H1 (cell line): ENCODE data around the gene AAK1. TPM values are rescaled to one million over a fixed set of nuclear protein-coding genes. Genes with fewer than 3 reads are reported as not detected.
A peak's percentile ranks its signal among the peaks of the same experiment; 100 is the strongest.

Experiments
- CTCF ChIA-PET: fragments of 300-600 bp; sonication (Branson Sonifier 250); formaldehyde crosslinking; loops from one replicate; lab custom pipeline; 2021; ENCODE audit not compliant: partially characterized antibody; lab: Charles Lee
- POLR2A ChIA-PET: fragments of 300-600 bp; sonication (Branson Sonifier 250); formaldehyde crosslinking; loops from one replicate; lab custom pipeline; 2021; ENCODE audit warnings: inconsistent platforms; ENCODE audit not compliant: partially characterized antibody; lab: Charles Lee
- DNase-seq, 2 experiments: peaks; one replicate each; pipeline versions ENCODE4 v3.0.0 to v3.0.0-alpha.2; 2010 to 2022; ENCODE audit warnings: low spot score in 2 of 2, low read depth in 1 of 2, mixed read lengths in 1 of 2
- FAIRE-seq: peaks from 2 replicates; lab custom pipeline; 2011; peaks lifted over from hg19 to GRCh38; lab: Jason Lieb, UNC
- H2AFZ ChIP-seq: 2 replicates; pipeline ENCODE4 v1.8.1; 2012; ENCODE audit warnings: low read length, inconsistent platforms
- H2AK5ac ChIP-seq: 2 replicates; pipeline ENCODE4 v1.6.1; 2013; ENCODE audit warnings: low read depth, low read length
- H2BK120ac ChIP-seq: replicated peaks from 2 replicates; pipeline ENCODE3; 2013; ENCODE audit warnings: low read depth, low read length, inconsistent platforms
- H2BK12ac ChIP-seq: 2 replicates; pipeline ENCODE4 v1.6.1; 2013; ENCODE audit warnings: low read depth, low read length
- H2BK15ac ChIP-seq: 2 replicates; pipeline ENCODE4 v1.6.1; 2013; ENCODE audit warnings: low read length
- H2BK20ac ChIP-seq: 2 replicates; pipeline ENCODE4 v1.6.1; 2013; ENCODE audit warnings: low read length
- H2BK5ac ChIP-seq: 2 replicates; pipeline ENCODE4 v1.6.1; 2013; ENCODE audit warnings: low read depth, low read length
- H3K14ac ChIP-seq: 2 replicates; pipeline ENCODE4 v1.6.1; 2013; ENCODE audit warnings: inconsistent platforms; ENCODE audit not compliant: insufficient read length
- H3K18ac ChIP-seq: 2 replicates; pipeline ENCODE4 v1.6.1; 2013; ENCODE audit warnings: low read length; ENCODE audit errors: extremely low read depth
- H3K23ac ChIP-seq: 2 replicates; pipeline ENCODE4 v1.6.1; 2013; ENCODE audit warnings: inconsistent platforms; ENCODE audit not compliant: insufficient read length
- H3K23me2 ChIP-seq: 2 replicates; pipeline ENCODE4 v1.6.1; 2013; ENCODE audit warnings: low read depth, low read length
- H3K27ac ChIP-seq: 2 replicates; pipeline ENCODE4 v1.6.1; 2011; ENCODE audit warnings: low read depth, low read length, inconsistent platforms
- H3K27me3 ChIP-seq, 4 experiments: replicated peaks in 1 of 4; 1 replicate in 1 of 4; 2 replicates in 3 of 4; pipeline versions ENCODE4 v1.6.1 to v1.8.1; 2011 to 2013; ENCODE audit warnings: low read length in 3 of 4, mild to moderate bottlenecking in 3 of 4, inconsistent platforms in 2 of 4, mixed read lengths in 2 of 4, moderate library complexity in 1 of 4; ENCODE audit not compliant: control insufficient read depth in 3 of 4, insufficient read depth in 3 of 4; ENCODE audit errors: extremely low read depth in 1 of 4
- H3K36me3 ChIP-seq, 4 experiments: 2 replicates each; pipeline versions ENCODE4 v1.6.1 to v1.8.1; 2011 to 2013; ENCODE audit warnings: mild to moderate bottlenecking in 4 of 4, low read length in 3 of 4, moderate library complexity in 2 of 4, control low read depth in 1 of 4, inconsistent platforms in 1 of 4; ENCODE audit not compliant: insufficient read depth in 4 of 4, control insufficient read depth in 2 of 4
- H3K4ac ChIP-seq: replicated peaks from 2 replicates; pipeline ENCODE3; 2013; ENCODE audit warnings: low read length, low read depth, mixed read lengths, inconsistent platforms; ENCODE audit not compliant: insufficient read length
- H3K4me1 ChIP-seq, 4 experiments: replicated peaks in 1 of 4; 1 replicate in 1 of 4; 2 replicates in 3 of 4; pipeline versions ENCODE4 v1.6.1 to v1.8.1; 2011 to 2013; ENCODE audit warnings: low read length in 3 of 4, inconsistent platforms in 2 of 4, mixed read lengths in 1 of 4; ENCODE audit not compliant: insufficient read depth in 4 of 4, control insufficient read depth in 3 of 4
- H3K4me2 ChIP-seq, 2 experiments: 2 replicates each; pipeline versions ENCODE4 v1.6.1 to v1.8.1; 2011 to 2013; ENCODE audit warnings: low read depth in 2 of 2, low read length in 2 of 2, control low read depth in 1 of 2, inconsistent platforms in 1 of 2, mild to moderate bottlenecking in 1 of 2; ENCODE audit not compliant: insufficient read depth in 1 of 2
- H3K4me3 ChIP-seq, 4 experiments: fragments of 200-600, 300-600 bp in 1 of 4; sonication (generic), shearing (Covaris generic), sonication (Bioruptor Twin) in 1 of 4; 2 replicates each; pipeline versions ENCODE4 v1.5.1 to v1.8.1; 2011 to 2016; ENCODE audit warnings: low read length in 4 of 4, low read depth in 3 of 4, control low read depth in 2 of 4, inconsistent platforms in 2 of 4, mild to moderate bottlenecking in 2 of 4, mixed read lengths in 1 of 4, moderate library complexity in 1 of 4; ENCODE audit not compliant: insufficient read depth in 2 of 4; ENCODE audit errors: extremely low read depth in 1 of 4
- H3K56ac ChIP-seq: replicated peaks from 2 replicates; pipeline ENCODE3; 2013; ENCODE audit warnings: low read depth, mild to moderate bottlenecking, mixed read lengths, low read length, inconsistent platforms; ENCODE audit not compliant: insufficient read length
- H3K79me1 ChIP-seq: 2 replicates; pipeline ENCODE4 v1.6.1; 2013; ENCODE audit warnings: low read depth, low read length, control low read depth
- H3K79me2 ChIP-seq, 2 experiments: 2 replicates each; pipeline versions ENCODE4 v1.6.1 to v1.8.1; 2012 to 2013; ENCODE audit warnings: low read length in 2 of 2, mild to moderate bottlenecking in 2 of 2, inconsistent platforms in 1 of 2; ENCODE audit not compliant: insufficient read depth in 2 of 2, control insufficient read depth in 1 of 2
- H3K9ac ChIP-seq, 4 experiments: replicated peaks in 1 of 4; 1 replicate in 1 of 4; 2 replicates in 3 of 4; pipeline versions ENCODE4 v1.6.1 to v1.8.1; 2011 to 2013; ENCODE audit warnings: low read depth in 3 of 4, low read length in 3 of 4, control low read depth in 2 of 4, mild to moderate bottlenecking in 2 of 4, moderate library complexity in 2 of 4, inconsistent platforms in 1 of 4; ENCODE audit errors: extremely low read depth in 1 of 4
- H3K9me3 ChIP-seq, 2 experiments: 2 replicates each; pipeline versions ENCODE4 v1.6.1 to v1.8.1; 2012 to 2013; ENCODE audit warnings: mild to moderate bottlenecking in 2 of 2, moderate library complexity in 2 of 2, control low read depth in 1 of 2, inconsistent platforms in 1 of 2, low read depth in 1 of 2, low read length in 1 of 2, mixed read lengths in 1 of 2; ENCODE audit not compliant: insufficient read depth in 2 of 2
- H4K20me1 ChIP-seq, 2 experiments: replicated peaks in 1 of 2; 2 replicates each; pipeline versions ENCODE3 to v1.8.1; 2011 to 2013; ENCODE audit warnings: inconsistent platforms in 2 of 2, low read length in 2 of 2, mild to moderate bottlenecking in 1 of 2; ENCODE audit not compliant: insufficient read depth in 2 of 2, control insufficient read depth in 1 of 2
- H4K5ac ChIP-seq: 2 replicates; pipeline ENCODE4 v1.6.1; 2013; ENCODE audit warnings: low read length, low read depth, mixed read lengths, inconsistent platforms; ENCODE audit not compliant: insufficient read length
- H4K8ac ChIP-seq: 2 replicates; pipeline ENCODE4 v1.8.0; 2013; ENCODE audit warnings: mild to moderate bottlenecking, moderate library complexity, low read length, inconsistent platforms; ENCODE audit not compliant: insufficient read depth; ENCODE audit errors: extremely low read depth
- H4K91ac ChIP-seq: replicated peaks from 2 replicates; pipeline ENCODE3; 2013; ENCODE audit warnings: low read length, mixed read lengths, inconsistent platforms; ENCODE audit not compliant: insufficient read length
- POLR2AphosphoS5 ChIP-seq: IDR thresholded peaks from 2 replicates; pipeline ENCODE4 v1.6.1; 2011; ENCODE audit warnings: low read depth, low read length
- SP1 ChIP-seq: IDR thresholded peaks from 2 replicates; pipeline ENCODE4 v1.6.1; 2011; ENCODE audit warnings: low read depth, low read length
- WGBS, 2 experiments: shearing (Covaris generic) in 1 of 2; methylation state at CpG; one replicate each; pipeline versions ENCODE4 v1.1.6 to v1.1.7; 2013 to 2015; ENCODE audit warnings: low lambda C conversion rate in 2 of 2, mixed read lengths in 2 of 2, inconsistent platforms in 1 of 2, low coverage in 1 of 2, missing lambda C conversion rate in 1 of 2; ENCODE audit not compliant: insufficient replicate concordance in 2 of 2, insufficient coverage in 1 of 2, insufficient read length in 1 of 2; ENCODE audit errors: extremely low coverage in 1 of 2, missing lambda C conversion rate in 1 of 2; 5-methylcytosine and 5-hydroxymethylcytosine counted together
- polyA plus RNA-seq, 7 experiments: library from polyadenylated mRNA; depleted of rRNA in 3 of 7; stranded (reverse) in 5 of 7; unstranded in 2 of 7; fragments of >200 nt in 5 of 7; fragments of 200-250 nt in 2 of 7; gene quantifications; 1 replicate in 5 of 7; 2 replicates in 1 of 7; 4 replicates in 1 of 7; pipeline versions ENCODE4 v1.2.1 to v1.2.3, GENCODE V29; 2011 to 2013; ENCODE audit warnings: missing spikeins in 2 of 7, mixed read lengths in 2 of 7
- total RNA-seq: library from RNA; stranded (reverse); fragmentation: NEBNext Ultra II Directional; extraction: Animal tissue kit (Norgen Biotek cat#: 25700); gene quantifications from 2 replicates; pipeline ENCODE4 v1.2.1, GENCODE V29; 2021

The AAK1 gene
- total and polyA plus RNA-seq, 2 of the 8 experiments (the other 6 are each of a cell fraction or from before 2014, with no cell fraction given), result 10.0 to 40.5 TPM

DNA sequence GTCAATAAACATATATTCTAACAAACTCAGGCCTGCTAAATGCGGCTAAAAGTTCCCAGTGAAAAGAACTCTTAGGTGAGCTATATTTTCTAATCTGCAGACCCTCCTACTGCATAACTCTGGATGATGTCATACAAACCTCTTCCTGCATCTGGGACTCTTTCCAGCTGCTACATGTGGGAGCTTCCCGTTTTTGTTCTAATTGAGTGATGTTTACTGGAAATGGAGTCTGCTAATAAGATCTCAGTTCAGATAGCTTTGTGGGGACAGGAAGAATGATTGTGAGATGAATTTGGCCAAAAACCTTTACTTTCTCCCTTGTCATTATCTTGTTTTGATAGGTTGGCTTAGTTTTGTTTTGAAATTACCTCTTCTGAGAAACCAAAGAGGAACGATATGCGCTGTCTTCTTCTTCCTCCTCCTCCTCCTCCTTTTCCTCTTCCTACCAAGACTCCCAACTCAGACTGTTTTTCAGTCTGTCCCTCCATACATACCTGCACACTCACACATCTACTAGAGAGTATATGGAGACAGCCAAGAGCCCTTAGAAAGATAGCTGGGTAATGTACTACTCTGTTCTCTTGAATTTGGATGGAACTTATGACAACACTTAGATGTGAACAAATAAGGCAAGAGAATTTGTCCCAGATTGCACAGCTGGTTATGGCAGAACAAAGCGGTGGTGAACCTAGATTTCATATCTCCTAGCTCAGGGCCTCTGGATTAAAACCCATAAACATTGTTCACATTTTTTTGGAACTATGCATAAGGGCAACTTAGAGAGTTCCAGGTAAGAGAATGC is 39.8 kb upstream of the AAK1 start:
- Histone ChIP-seq H3K56ac (no peak overlapping the region), H3K27ac (no peak overlapping the region), H4K91ac (no peak overlapping the region), H3K23ac (no peak overlapping the region), H3K27me3 (no peaks in the 10 kb centered on the region), H3K79me1 (no peaks in the 10 kb centered on the region), H2BK120ac (no peak overlapping the region), H2BK12ac (no peak overlapping the region), H3K23me2 (no peaks in the 10 kb centered on the region), H3K36me3 (no peaks in the 10 kb centered on the region), H2BK15ac (no peak overlapping the region), H3K9ac (no peak overlapping the region), H3K4me3 (no peak overlapping the region), H3K4me2 (no peak overlapping the region), H3K4ac (no peak overlapping the region), H2BK20ac (no peak overlapping the region), H2AFZ (peak overlapping the region; percentile 23), H2BK5ac (no peak overlapping the region), H3K4me1 (peaks cover 0 to 4% (median 0%) of the 10 kb centered on the region in 4 experiments; a peak in 2 of 7 replicates), H2AK5ac (no peak overlapping the region), H3K79me2 (no peaks in the 10 kb centered on the region), H3K18ac (no peak overlapping the region), H4K20me1 (no peaks in the 10 kb centered on the region), H3K9me3 (no peaks in the 10 kb centered on the region), H3K14ac (no peak overlapping the region), H4K5ac (no peak overlapping the region), H4K8ac (no peak overlapping the region)
- FAIRE-seq, result no peak
- 88% methylated on average over 5 of the region's 5 CpGs; no CpG with 5 or more reads in 1 of the 2 experiments for WGBS, 2 experiments
- ChIA-PET CTCF (interaction anchor here (0.6 to 1.1 kb wide), 6 partner anchors 17 to 388 kb away, joined by 3 to 5 read pairs (median 3); no protein-coding TSS in a partner anchor), POLR2A (no interaction called here)
- DNase-seq, result no peak
- TF ChIP-seq POLR2AphosphoS5 (no peak), SP1 (no peak)
